T-helper 1 cell (primary cell): ENCODE data around the gene TJP1.
A peak's percentile ranks its signal among the peaks of the same experiment; 100 is the strongest.
"Not testable (repeated sequence)": the region's sequence is repeated elsewhere in the genome, so short reads cannot be mapped to it uniquely, and the experiment has no call there.

Experiments used
- DNase-seq, 5 donors: peaks; one replicate each; pipeline ENCODE4 v3.0.0-alpha.2; 2012 to 2020

The TJP1 gene

GRCh38 chr15:29838352-29839010, 16.2 kb upstream of the TJP1 start:
- no peak for DNase-seq

- DNase-seq: no peak
Observed at GRCh38 chr15:29835301-29835700, 13.0 kb upstream of the TJP1 start.

DNA sequence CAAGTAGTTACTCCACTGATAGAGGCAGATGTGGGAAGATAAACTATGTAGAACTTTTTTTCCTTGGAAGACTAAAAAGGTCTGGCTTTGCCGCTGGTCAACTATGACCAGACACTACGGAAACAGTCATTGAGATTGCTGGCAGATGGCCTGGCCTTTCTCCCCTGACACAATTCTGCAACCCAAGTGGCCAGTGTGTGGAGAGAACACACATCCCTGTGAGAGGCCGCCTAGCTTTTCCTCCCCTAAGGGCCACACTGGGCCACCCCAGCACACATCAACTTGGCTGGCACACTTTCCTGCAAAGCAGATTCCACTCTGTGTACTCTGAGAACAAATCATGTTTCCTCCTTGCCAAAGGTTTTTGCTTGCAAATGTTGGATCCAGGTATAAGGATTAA, 10.4 kb upstream of the TJP1 start:
- no peak for DNase-seq

GRCh38 chr15:29826908-29827820, 4.9 kb upstream of the TJP1 start:
- no peak for DNase-seq

DNA sequence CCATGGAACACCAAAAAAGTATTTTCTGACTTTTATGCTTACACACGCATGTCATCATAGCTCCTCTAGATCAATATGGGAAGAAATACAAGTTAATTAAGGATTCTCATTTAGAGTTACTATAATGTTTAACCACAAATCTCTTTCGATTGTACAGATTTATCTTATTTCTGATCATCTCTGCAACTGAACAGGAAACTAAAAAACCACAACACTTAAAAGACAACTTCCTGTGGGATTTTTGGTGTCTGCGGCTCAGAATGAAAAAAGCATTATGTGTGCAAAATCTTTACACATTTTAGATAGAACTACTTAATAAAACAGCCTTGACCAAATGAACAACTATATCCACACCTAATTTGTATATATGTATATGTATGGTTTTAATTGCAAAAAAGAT, 3.0 kb upstream of the TJP1 start:
- DNase-seq: peak in 2 of 5 donors; percentile 29 to 69

GRCh38 chr15:29822684-29823459, 604 bp upstream of the TJP1 start:
- no peak for DNase-seq

DNA sequence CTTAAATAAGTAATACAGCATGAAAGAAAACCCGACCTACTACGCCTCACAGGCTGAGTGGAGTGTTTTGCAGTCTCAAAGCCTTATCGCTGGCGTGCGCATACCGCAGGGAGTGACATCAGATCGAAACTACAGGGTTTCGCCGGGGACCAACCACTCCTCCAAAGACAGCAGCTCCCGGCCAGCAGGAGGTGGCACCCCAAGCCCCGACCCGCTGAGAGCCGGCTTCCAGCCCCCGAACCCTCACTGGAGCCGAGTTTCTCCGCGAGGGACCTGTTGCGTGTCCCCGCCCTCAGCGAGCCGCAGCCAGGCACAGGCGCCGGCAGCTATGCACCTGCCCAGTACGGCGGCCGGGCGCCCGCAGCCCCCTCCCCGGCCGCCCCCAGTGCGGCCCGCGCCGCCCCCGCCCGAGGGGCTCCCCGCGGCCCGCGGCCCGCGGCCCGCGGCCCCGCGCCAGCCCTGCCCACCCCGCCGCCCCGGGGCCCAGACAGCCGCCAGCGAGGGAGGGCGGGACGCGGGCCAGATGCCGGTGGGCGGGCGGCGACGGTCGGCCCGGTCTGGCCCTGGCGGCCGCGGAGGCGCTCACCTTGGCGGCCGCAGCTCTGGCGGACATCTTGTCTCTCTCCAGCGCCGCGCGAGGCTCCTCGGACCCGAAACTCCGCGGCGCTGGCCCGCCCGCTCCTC, 710 bp downstream of the TJP1 start:
- DNase-seq: peak in 1 of 5 donors; percentile 46

GRCh38 chr15:29820394-29821154, 1.7 kb downstream of the TJP1 start:
- DNase-seq: no peak

DNA sequence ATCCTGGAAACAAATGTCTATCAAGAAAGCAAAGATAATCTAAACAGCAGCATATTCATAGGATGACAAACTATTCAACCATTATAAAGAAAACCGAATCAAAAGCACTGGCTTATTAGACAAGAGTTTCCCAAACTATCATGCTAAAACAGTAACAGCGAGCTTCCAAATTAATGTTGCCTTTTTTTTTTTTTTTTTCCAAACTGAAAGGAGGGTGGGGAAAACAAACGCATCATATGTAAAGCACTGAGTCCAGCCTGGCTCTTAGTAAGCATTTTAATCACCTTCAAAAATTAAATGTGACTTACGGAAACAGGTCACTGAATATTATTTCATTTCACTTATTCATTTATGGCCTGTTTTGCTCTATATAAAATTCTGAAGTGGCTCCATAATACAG, 2.3 kb downstream of the TJP1 start:
- DNase-seq: no peak

DNA sequence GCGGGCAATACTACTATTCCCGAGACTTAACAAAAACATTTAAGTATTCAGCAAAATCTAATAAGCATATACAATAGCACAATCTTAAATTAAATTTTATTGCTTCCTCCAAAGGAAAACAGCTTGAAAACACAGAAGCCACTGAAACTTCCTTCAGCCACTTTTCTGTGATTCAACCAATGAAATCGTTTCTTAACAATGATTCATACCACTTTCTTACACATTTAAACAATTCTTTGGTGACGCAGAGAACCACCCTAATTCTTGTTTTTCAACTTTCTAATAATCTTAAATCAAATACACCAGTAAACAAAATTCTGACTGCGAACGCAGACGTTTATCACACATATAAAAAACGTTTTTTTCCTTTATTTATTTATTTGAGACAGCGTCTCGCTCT, 4.1 kb downstream of the TJP1 start:
- no peak for DNase-seq

DNA sequence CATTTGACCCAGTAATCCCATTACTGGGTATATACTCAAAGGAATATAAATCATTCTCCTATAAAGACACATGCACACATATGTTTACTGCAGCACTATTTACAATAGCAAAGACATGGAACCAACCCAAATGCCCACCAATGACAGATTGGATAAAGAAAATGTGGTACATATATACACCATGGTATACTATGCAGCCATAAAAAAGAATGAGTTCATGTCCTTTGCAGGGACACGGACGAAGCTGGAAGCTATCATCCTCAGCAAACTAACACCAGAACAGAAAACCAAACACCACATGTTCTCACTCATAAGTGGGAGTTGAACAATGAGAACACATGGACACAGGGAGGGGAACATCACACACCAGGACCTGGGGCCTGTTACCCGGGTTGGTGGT, 4.8 kb downstream of the TJP1 start:
- not testable (repeated sequence) for DNase-seq

GRCh38 chr15:29815000-29815710, 7.1 kb downstream of the TJP1 start:
- no peak for DNase-seq

GRCh38 chr15:29813009-29813408, 9.3 kb downstream of the TJP1 start:
- DNase-seq: no peak

GRCh38 chr15:29812384-29812694, 9.9 kb downstream of the TJP1 start:
- DNase-seq: no peak

DNA sequence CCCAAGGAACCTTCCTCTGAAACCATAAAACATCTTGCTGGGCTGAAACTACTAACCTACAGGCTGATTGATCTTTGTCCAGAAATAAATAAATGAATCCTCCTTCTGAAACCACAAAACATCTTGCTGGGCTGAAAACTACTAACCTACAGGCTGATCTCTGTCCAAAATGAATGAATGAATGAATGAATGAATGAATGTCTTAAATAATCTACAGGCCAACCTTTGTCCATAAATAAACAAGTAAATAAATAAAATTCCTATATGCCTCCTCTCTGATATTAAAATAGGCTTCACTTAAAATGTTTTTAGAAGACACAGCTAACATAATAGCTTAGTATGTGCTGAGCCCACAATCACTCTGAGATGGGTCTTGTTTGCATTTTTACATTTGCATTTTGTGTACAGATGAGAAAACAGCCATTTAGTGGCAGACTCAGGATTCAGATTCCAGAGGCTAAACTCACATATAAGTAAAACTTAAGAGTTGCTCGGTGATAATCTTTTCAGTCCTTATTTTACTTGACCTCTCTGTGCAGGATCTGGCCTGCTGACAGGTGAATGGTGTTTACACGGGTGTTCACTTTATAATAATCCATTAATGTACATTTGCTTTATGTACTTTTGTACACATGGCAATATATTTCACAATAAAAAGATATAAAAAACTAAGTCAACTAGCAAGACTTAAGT, 10.4 kb downstream of the TJP1 start:
- no peak for DNase-seq

- no peak for DNase-seq
Observed at GRCh38 chr15:29805708-29806104, 16.6 kb downstream of the TJP1 start.

GRCh38 chr15:29805043-29805707, 17.1 kb downstream of the TJP1 start:
- no peak for DNase-seq

DNA sequence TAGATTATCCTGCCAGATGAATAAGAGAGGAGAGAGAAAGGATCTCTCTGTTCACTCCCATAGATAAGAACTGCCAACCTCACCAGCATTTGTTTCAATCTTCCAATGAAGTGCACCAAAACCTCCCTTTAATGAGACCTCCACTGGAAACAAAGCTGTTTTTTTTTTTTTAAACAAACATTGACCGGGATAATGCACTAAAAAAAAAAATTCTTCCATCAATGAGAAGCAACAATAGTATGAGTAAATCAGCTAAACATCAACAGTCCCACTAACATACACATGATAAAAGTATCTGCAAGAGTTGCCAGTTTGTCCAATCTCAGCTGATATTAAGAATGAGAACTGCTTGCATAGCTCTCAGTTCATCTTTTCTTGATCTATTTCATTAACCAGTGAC, 19.9 kb downstream of the TJP1 start:
- no peak for DNase-seq

DNA sequence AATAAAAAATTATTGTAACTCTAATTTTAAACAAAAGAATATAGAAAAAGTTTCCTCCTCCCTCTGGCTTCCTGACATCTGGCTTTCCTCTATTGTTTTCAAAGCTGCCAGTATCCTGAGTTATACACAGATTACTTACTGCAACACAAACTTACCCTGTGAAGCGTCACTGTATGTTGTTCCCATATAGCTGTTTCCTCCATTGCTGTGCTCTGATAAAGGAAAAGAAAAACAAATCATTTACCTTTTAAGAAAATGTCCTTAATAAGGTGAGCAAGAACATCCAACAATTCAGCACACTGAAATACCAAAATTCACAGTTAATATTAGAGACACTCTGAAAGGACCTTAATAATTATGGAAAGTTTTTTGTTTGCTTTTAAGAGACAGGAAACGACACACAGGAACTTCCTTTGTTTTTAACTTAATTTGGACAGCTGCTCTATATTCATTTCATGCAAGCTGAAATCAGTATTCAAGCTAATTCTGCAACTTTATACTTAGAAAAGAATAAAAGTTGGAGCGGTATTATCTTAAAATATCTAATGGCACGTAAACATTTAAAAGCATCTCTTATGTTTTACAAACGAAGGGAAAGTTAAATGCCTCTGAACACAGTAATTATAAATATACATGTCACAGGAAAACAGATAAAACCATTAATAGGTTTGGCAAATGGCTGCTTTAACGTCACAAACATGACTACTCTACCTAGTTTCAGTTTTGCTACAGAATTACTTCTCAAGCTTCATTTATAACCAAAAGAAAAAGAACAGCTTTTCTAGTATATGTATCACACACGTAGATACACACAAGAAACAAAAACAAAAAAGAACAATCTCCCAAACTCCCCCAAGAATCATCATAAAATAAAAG, 21.5 kb downstream of the TJP1 start:
- DNase-seq: no peak
